Fibroblast of the aortic adventitia (primary cell): ENCODE data around the gene DYNLT5. TPM values are rescaled to one million over a fixed set of nuclear protein-coding genes. Genes with fewer than 3 reads are reported as not detected.

Experiments used
- DNase-seq: peaks from one replicate; pipeline ENCODE4 v3.0.0-alpha.2; 2010; ENCODE audit warnings: low read depth
- H3K4me3 ChIP-seq: 2 replicates; pipeline ENCODE4 v1.5.1; 2011; ENCODE audit warnings: low read depth, mild to moderate bottlenecking, control low read depth, low read length, moderate library complexity
- total RNA-seq: library from RNA; depleted of rRNA; stranded (reverse); fragments of >200 nt; gene quantifications from 2 replicates; pipeline ENCODE4 v1.2.3, GENCODE V29; 2012; ENCODE audit warnings: low replicate concordance
- TF ChIP-seq, protein P1 (sequence below): IDR thresholded peaks from 2 replicates; pipeline ENCODE4 v1.5.1; 2011; ENCODE audit warnings: mild to moderate bottlenecking, low read length, control low read depth, inconsistent platforms; ENCODE audit not compliant: insufficient read depth

DYNLT5 gene, protein sequence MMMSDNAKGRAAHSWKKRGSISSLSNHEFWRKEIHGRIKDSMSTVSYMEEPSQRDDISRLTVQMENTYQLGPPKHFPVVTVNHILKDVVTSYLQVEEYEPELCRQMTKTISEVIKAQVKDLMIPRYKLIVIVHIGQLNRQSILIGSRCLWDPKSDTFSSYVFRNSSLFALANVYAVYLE
- total RNA-seq: 1.4 TPM in 1 of 2 replicates, not detected in the other

DNA sequence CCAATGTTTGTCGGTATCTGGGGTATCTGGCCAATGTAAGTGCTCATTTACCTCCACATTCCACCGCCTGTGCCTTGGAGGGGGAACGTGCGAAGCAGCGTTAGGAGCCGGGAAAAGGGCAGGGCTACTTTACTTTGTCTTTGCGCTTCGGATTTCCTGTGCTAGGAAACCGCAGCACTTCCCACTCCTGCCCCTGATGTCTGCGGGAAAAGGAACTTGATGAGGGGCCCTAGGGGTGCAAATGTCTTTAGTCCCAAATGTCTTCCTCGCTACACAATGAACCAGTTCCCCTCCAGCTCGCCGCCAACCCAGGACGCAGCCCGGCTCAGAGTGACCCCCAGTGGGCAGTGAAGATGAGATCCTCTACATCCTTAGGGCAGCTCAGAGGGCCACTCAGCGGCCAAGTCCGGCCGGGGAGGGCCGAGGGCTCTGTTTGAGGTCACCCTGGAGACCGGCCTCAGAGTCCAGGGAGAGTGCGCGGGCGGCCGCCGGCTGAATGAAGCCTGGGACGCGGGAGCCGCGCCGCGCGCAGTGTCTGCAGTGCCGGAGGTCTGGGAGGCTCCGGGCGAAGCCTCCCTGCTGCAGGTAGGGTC lies at the start of gene DYNLT5:
TSS of gene DYNLT5 (plus strand) at position 460 of the 593 bp plus-strand sequence. CDS start 2,200 bp downstream, outside the sequence.
- DNase-seq: peak; percentile 31
- TF ChIP-seq, protein P1, sequence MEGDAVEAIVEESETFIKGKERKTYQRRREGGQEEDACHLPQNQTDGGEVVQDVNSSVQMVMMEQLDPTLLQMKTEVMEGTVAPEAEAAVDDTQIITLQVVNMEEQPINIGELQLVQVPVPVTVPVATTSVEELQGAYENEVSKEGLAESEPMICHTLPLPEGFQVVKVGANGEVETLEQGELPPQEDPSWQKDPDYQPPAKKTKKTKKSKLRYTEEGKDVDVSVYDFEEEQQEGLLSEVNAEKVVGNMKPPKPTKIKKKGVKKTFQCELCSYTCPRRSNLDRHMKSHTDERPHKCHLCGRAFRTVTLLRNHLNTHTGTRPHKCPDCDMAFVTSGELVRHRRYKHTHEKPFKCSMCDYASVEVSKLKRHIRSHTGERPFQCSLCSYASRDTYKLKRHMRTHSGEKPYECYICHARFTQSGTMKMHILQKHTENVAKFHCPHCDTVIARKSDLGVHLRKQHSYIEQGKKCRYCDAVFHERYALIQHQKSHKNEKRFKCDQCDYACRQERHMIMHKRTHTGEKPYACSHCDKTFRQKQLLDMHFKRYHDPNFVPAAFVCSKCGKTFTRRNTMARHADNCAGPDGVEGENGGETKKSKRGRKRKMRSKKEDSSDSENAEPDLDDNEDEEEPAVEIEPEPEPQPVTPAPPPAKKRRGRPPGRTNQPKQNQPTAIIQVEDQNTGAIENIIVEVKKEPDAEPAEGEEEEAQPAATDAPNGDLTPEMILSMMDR: peak; percentile 26
- H3K4me3 ChIP-seq: peak within 1 kb of the TSS; percentile 53

DNA sequence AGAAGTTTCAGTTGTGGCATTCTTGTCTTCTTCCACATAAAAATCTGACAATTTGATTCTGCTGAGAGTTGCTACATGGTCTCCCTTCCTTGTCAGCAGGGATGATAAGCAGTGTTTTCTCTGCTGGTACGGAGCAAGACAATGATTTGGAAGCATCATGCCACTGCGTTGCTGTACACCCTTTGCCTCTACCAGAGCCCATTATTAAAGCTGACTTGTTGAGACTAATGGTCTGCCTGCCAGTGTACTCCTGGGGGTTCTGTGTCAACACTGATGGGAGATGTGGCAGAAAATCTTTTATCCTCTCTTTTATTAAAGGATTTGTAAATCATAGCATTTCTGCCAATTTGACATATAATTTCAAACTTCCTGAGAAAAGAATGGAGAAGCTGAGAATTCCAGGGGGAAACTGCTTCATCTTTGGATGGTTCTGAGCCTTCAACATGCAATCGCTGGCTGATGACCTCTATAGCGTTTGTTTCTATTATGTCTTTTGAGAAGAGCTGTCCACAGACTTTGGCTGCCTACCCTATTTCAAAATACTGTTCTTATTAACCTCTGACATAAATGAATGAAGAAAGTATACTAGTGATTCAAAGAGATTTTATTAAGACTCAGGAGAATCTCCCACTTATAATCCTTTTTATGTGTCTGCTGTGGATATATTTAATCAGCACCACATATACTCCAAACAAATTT lies 47.9 kb upstream of the DYNLT5 start:
- TF ChIP-seq, protein P1: no peak
- no peak for DNase-seq
- no peak overlapping the region for H3K4me3 ChIP-seq

DNA sequence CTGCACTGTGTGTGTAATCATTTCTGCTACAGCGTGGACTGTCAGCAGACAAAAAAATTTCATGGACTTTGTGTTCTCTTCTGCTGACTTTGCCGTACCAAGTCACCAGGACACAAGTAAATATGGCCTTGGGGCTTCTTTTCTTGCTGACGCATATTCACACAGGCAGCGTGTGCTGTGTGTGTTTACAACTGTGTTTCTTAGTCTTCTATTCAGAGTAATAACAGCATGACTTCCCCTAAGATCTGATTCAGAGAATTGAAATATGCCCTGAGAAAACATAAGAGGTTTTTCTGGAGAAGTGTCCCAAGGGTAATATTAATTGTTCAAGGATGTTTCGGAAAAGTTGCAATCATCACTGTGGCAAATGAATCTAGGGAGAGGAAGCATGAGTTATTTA lies 47.1 kb upstream of the DYNLT5 start:
- H3K4me3 ChIP-seq: no peak overlapping the region
- TF ChIP-seq, protein P1: no peak
- no peak for DNase-seq

DNA sequence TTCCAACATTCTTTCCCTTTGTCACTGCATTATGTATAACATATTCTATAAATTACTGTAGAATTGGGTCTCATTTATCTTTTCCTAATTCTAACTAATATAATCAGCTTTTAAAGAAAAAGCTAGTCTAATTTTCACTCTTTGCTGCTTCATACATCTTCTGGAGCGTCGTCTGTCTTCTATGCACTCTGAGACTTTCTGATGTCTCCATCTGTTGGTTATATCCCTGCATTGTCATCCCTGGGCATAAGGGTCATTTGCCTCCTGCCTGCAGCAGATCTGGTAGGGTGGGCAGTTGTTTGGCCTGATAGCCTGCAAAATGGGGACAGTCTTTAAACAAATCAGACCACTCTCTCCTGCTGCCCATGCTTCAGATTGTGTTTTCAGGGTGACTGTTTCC lies 40.8 kb upstream of the DYNLT5 start:
- no peak overlapping the region for H3K4me3 ChIP-seq
- no peak for DNase-seq
- TF ChIP-seq, protein P1: peak; percentile 27

DNA sequence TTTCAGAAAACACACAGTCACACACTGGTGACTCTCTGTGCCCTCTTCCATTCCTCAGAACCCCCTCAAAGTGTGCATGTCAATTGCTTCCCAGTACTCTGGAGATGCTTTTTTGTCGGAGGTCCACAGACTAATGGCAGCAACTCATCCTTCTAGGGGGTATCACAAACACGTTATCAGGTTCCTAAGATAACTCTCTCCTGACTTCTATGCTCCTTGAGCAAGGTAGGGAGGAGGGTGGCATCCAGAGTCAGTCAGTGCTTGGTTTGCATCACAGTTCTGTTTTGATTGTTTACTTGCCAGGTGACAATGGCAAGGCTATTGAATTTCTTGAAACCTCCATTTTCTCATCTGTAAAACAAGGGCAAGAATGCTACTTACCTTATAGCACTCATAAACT lies 39.4 kb upstream of the DYNLT5 start:
- no peak overlapping the region for H3K4me3 ChIP-seq
- DNase-seq: no peak
- TF ChIP-seq, protein P1: no peak

DNA sequence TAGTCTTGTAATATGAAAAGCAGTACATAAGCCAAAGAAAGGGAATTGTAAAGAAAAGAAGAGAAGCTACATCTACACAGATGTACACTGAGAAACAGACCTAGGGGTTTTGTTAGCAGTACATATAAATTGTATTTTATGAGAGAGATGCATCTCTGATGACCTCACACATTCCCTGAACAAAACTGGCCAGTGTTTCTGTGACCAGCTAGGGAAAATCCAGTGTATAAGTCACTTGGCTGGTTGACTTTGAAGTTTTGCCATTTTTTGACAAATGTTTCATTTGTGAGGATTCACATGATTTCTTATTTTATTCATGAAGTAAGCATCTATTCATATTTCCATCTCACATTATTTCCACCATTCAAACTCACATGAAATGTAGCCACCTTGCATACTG lies 28.3 kb upstream of the DYNLT5 start:
- TF ChIP-seq, protein P1: no peak
- H3K4me3 ChIP-seq: no peak overlapping the region
- DNase-seq: peak; percentile 42
